HL-60 (cell line): Measurements from ENCODE around the gene OR9A4.

Experiments used
- DNase-seq, 2 experiments: peaks; one replicate each; pipeline ENCODE4 v3.0.0-alpha.2; 2010 to 2020; ENCODE audit warnings: low read depth in 1 of 2, low spot score in 1 of 2
- H3K27ac ChIP-seq: fragments of 250-450 bp; sonication (Bioruptor Pico); replicated peaks from 2 replicates; pipeline ENCODE4 v1.5.1; 2020; ENCODE audit warnings: mild to moderate bottlenecking, moderate library complexity
- H3K27me3 ChIP-seq: fragments of 250-450 bp; sonication (Bioruptor Pico); 2 replicates; pipeline ENCODE4 v1.5.1; 2021; ENCODE audit warnings: mild to moderate bottlenecking, moderate library complexity; ENCODE audit not compliant: insufficient read depth, poor library complexity, severe bottlenecking
- H3K4me3 ChIP-seq: replicated peaks from 2 replicates; pipeline ENCODE4 v1.5.1; 2011; ENCODE audit warnings: mild to moderate bottlenecking, control low read depth, low read length; ENCODE audit not compliant: insufficient read depth
- CTCF ChIP-seq: IDR thresholded peaks from one replicate; pipeline ENCODE4 v1.5.1; 2011; ENCODE audit warnings: low read length, control low read depth, inconsistent platforms; ENCODE audit not compliant: insufficient read depth
- GABPA ChIP-seq: IDR thresholded peaks from 2 replicates; pipeline ENCODE4 v1.6.1; 2012; ENCODE audit warnings: low read depth
- POLR2AphosphoS5 ChIP-seq: IDR thresholded peaks from 2 replicates; pipeline ENCODE4 v1.6.1; 2012; ENCODE audit warnings: low read depth
- SPI1 ChIP-seq: IDR thresholded peaks from 2 replicates; pipeline ENCODE4 v1.6.1; 2012; ENCODE audit warnings: low read depth, mild to moderate bottlenecking, borderline replicate concordance
- TF ChIP-seq, protein P1 (sequence below): IDR thresholded peaks from 2 replicates; pipeline ENCODE4 v1.6.1; 2012; ENCODE audit warnings: low read depth; ENCODE audit not compliant: insufficient replicate concordance

Gene OR9A4

DNA sequence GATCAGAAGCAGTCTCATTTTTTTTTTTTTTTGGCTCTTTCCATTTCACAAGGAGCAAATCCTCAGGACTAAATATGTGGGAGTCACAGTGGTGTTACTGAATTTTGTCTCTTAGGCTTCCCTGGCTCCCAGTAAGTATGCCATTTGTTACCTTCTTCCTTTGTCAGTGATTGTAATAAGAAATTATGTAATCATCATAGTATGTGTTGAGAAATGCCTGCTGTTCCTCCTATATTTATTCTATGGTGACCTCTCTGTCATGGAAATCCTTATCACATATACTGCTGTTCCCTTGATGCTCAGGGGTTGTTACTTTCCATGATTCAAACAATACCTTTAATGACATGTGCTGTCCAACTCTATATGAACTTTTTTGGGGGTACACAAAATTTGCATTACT, 4.8 kb upstream of the OR9A4 start:
- TF ChIP-seq GABPA: no peak
- TF ChIP-seq, protein P1, sequence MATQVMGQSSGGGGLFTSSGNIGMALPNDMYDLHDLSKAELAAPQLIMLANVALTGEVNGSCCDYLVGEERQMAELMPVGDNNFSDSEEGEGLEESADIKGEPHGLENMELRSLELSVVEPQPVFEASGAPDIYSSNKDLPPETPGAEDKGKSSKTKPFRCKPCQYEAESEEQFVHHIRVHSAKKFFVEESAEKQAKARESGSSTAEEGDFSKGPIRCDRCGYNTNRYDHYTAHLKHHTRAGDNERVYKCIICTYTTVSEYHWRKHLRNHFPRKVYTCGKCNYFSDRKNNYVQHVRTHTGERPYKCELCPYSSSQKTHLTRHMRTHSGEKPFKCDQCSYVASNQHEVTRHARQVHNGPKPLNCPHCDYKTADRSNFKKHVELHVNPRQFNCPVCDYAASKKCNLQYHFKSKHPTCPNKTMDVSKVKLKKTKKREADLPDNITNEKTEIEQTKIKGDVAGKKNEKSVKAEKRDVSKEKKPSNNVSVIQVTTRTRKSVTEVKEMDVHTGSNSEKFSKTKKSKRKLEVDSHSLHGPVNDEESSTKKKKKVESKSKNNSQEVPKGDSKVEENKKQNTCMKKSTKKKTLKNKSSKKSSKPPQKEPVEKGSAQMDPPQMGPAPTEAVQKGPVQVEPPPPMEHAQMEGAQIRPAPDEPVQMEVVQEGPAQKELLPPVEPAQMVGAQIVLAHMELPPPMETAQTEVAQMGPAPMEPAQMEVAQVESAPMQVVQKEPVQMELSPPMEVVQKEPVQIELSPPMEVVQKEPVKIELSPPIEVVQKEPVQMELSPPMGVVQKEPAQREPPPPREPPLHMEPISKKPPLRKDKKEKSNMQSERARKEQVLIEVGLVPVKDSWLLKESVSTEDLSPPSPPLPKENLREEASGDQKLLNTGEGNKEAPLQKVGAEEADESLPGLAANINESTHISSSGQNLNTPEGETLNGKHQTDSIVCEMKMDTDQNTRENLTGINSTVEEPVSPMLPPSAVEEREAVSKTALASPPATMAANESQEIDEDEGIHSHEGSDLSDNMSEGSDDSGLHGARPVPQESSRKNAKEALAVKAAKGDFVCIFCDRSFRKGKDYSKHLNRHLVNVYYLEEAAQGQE: no peak
- no peak for TF ChIP-seq POLR2AphosphoS5
- TF ChIP-seq SPI1: no peak
- TF ChIP-seq CTCF: no peak
- H3K27ac ChIP-seq: no peak overlapping the region
- no peak for DNase-seq
- no peaks in the 10 kb centered on the region for H3K27me3 ChIP-seq
- H3K4me3 ChIP-seq: no peak overlapping the region

- Histone ChIP-seq H3K27ac (no peak overlapping the region), H3K27me3 (no peaks in the 10 kb centered on the region), H3K4me3 (no peak overlapping the region)
- DNase-seq: peak in 1 of 2 experiments; percentile 63
- TF ChIP-seq, protein P1: no peak
- TF ChIP-seq CTCF (no peak), POLR2AphosphoS5 (peak; percentile 50; the same call in 1 of the 2 replicates), GABPA (no peak), SPI1 (peak; percentile 93)
These were observed 634 bp upstream of the OR9A4 start for GRCh38 chr7:141915565-141915964.

DNA sequence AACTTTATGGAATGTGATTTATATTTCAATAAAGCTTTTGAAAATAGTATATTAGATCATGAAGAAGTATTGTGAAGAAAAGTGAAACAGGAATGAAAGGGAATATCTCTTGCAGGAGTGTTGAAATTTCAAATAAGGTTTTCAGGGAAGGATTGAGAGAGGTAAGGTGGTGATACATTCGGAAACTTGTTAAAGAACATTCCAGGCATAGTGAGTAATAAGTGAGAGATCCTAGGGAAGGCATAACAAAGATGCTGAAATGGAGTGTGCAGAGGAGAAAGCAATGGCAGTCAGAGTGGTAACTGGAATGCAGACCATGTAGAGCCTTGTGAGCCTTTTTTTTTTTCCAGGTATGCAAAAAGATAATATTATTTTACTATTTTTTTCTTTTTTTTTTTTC, 4.1 kb downstream of the OR9A4 start:
- no peak for TF ChIP-seq CTCF
- TF ChIP-seq, protein P1: no peak
- no peak for TF ChIP-seq GABPA
- no peak for TF ChIP-seq SPI1
- no peak for TF ChIP-seq POLR2AphosphoS5
- Histone ChIP-seq H3K4me3 (no peak overlapping the region), H3K27me3 (no peaks in the 10 kb centered on the region), H3K27ac (no peak overlapping the region)
- DNase-seq: no peak
